Neural progenitor cell (in vitro differentiated cells): Measurements from ENCODE around the gene PRPF4. TPM values are rescaled to one million over a fixed set of nuclear protein-coding genes. Genes with fewer than 3 reads are reported as not detected.

Source experiments
- DNase-seq: peaks from one replicate; pipeline ENCODE4 v3.0.0-alpha.2; 2016; ENCODE audit warnings: low spot score
- H2AFZ ChIP-seq: fragments of 200-600 bp; sonication (generic); replicated peaks from 2 replicates; pipeline ENCODE4 v1.6.1; 2016; ENCODE audit warnings: antibody characterized with exemption
- H3F3A ChIP-seq: fragments of 200-600 bp; sonication (generic); 2 replicates; pipeline ENCODE4 v1.6.1; 2016; ENCODE audit warnings: antibody characterized with exemption, low read depth
- H3K27ac ChIP-seq: fragments of 200-600 bp; sonication (generic); 2 replicates; pipeline ENCODE4 v1.5.1; 2016; ENCODE audit warnings: mild to moderate bottlenecking
- H3K27me3 ChIP-seq: fragments of 200-600 bp; sonication (generic); 2 replicates; pipeline ENCODE4 v1.6.1; 2016; ENCODE audit warnings: mild to moderate bottlenecking, moderate library complexity
- H3K36me3 ChIP-seq: fragments of 200-600 bp; sonication (generic); 2 replicates; pipeline ENCODE4 v1.5.1; 2016
- H3K4me1 ChIP-seq: fragments of 200-600 bp; sonication (generic); 2 replicates; pipeline ENCODE4 v1.6.1; 2016; ENCODE audit warnings: mixed run types
- H3K4me2 ChIP-seq: fragments of 200-600 bp; sonication (generic); 2 replicates; pipeline ENCODE4 v1.6.1; 2016
- H3K4me3 ChIP-seq: fragments of 200-600 bp; sonication (generic); 2 replicates; pipeline ENCODE4 v1.5.1; 2016
- H3K79me2 ChIP-seq: fragments of 200-600 bp; sonication (generic); 2 replicates; pipeline ENCODE4 v1.6.1; 2016; ENCODE audit warnings: low read depth
- H3K9ac ChIP-seq: fragments of 200-600 bp; sonication (generic); 2 replicates; pipeline ENCODE4 v1.6.1; 2016
- H3K9me3 ChIP-seq: fragments of 200-600 bp; sonication (generic); 2 replicates; pipeline ENCODE4 v1.5.1; 2016; ENCODE audit warnings: low read depth
- H4K20me1 ChIP-seq: fragments of 200-600 bp; sonication (generic); 2 replicates; pipeline ENCODE4 v1.6.1; 2016; ENCODE audit warnings: low read depth
- H3K27ac Mint-ChIP-seq: 3 replicates; pipeline ENCODE4 v1.8.0; 2021; ENCODE audit warnings: mixed read lengths
- H3K27me3 Mint-ChIP-seq: 2 replicates; pipeline ENCODE4 v1.8.0; 2022; ENCODE audit warnings: low read depth, mild to moderate bottlenecking, inconsistent platforms, moderate library complexity, mixed read lengths; ENCODE audit not compliant: insufficient read depth
- H3K36me3 Mint-ChIP-seq: 3 replicates; pipeline ENCODE4 v1.8.0; 2021; ENCODE audit warnings: mixed read lengths
- H3K4me1 Mint-ChIP-seq: 3 replicates; pipeline ENCODE4 v1.8.0; 2021; ENCODE audit warnings: mixed read lengths
- H3K4me3 Mint-ChIP-seq: 3 replicates; pipeline ENCODE4 v1.8.0; 2021; ENCODE audit warnings: mild to moderate bottlenecking, moderate library complexity, mixed read lengths
- H3K9me3 Mint-ChIP-seq: 3 replicates; pipeline ENCODE4 v1.8.0; 2020; ENCODE audit warnings: mixed read lengths
- CTCF ChIP-seq: fragments of 200-600 bp; sonication (generic); IDR thresholded peaks from 2 replicates; pipeline ENCODE4 v1.5.1; 2017; ENCODE audit warnings: antibody characterized with exemption, mild to moderate bottlenecking
- EZH2 ChIP-seq: fragments of 200-600 bp; sonication (generic); IDR thresholded peaks from 2 replicates; pipeline ENCODE4 v1.6.1; 2017; ENCODE audit warnings: antibody characterized with exemption, mild to moderate bottlenecking, moderate library complexity
- EZH2phosphoT487 ChIP-seq: fragments of 200-600 bp; sonication (generic); IDR thresholded peaks from 2 replicates; pipeline ENCODE4 v1.6.1; 2017; ENCODE audit warnings: antibody characterized with exemption
- total RNA-seq: library from RNA; depleted of rRNA; stranded (reverse); fragments of >200 nt; gene quantifications from 2 replicates; pipeline ENCODE4 v1.2.3, GENCODE V29; 2015; ENCODE audit warnings: low replicate concordance

Gene PRPF4
- total RNA-seq, 1 donor from 2014 or later, result 28.2 TPM

DNA sequence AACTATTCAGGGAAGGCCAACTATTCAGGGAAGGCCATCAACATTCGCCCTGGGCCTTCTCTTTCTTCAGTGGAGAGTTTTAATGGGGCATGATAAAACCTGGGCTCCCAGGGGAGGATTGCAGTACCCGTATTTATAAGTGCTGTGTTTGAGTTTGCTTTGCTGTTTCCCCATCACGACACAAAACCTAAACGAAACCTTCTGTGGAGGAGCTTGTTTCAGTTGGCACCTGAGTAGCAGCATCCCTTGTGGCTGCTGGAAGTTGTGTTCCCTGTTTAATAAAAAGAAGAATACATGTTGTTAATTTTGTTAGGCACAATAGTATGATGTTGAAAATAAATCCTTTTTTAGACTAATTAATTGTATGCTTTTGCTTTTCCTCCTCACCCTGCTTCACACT is 56.3 kb downstream of the PRPF4 start:
- Histone ChIP-seq H3K4me1 (peaks cover 14% of the 10 kb centered on the region), H3K4me3 (no peak overlapping the region), H3K27ac (no peak overlapping the region), H3K4me2 (no peak overlapping the region), H2AFZ (no peak overlapping the region), H3K9ac (no peak overlapping the region), H3K9me3 (no peaks in the 10 kb centered on the region), H3K79me2 (no peaks in the 10 kb centered on the region), H3K27me3 (no peaks in the 10 kb centered on the region), H3K36me3 (no peaks in the 10 kb centered on the region), H3F3A (no peaks in the 10 kb centered on the region), H4K20me1 (no peaks in the 10 kb centered on the region)
- Mint-ChIP-seq H3K4me3 (no peak overlapping the region), H3K4me1 (no peaks in the 10 kb centered on the region), H3K27ac (no peak overlapping the region), H3K27me3 (peaks cover 2% of the 10 kb centered on the region), H3K36me3 (no peaks in the 10 kb centered on the region), H3K9me3 (no peaks in the 10 kb centered on the region)
- TF ChIP-seq EZH2phosphoT487 (no peak), CTCF (no peak), EZH2 (no peak)
- DNase-seq, result no peak

DNA sequence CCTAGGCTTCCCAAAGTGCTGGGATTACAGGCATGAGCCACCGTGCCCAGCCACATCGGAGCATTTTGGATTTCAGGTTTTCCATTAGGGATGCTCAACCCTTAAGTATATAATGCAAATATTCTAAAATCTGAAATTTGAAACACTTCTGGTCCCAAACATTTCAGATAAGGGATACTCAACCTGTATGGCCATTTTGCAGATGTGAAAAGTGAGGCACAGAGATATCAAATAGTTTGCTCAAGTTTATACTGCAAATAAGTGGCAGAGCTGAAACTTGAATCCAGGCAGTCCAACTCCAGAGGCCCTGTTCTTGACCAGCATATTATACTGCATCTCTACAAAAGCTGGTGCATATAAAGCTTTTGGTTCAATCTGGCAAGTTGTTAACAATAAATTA is 62.3 kb downstream of the PRPF4 start:
- Histone ChIP-seq H3K79me2 (no peaks in the 10 kb centered on the region), H3K36me3 (no peaks in the 10 kb centered on the region), H4K20me1 (no peaks in the 10 kb centered on the region), H3K4me2 (no peak overlapping the region), H3K27me3 (peaks cover 7% of the 10 kb centered on the region), H3K4me1 (peaks cover 14% of the 10 kb centered on the region), H3K9me3 (no peaks in the 10 kb centered on the region), H2AFZ (no peak overlapping the region), H3K27ac (no peak overlapping the region), H3F3A (no peaks in the 10 kb centered on the region), H3K9ac (no peak overlapping the region), H3K4me3 (no peak overlapping the region)
- peaks cover 10% of the 10 kb centered on the region for H3K4me1 Mint-ChIP-seq
- no peaks in the 10 kb centered on the region for H3K36me3 Mint-ChIP-seq
- no peak overlapping the region for H3K27ac Mint-ChIP-seq
- peak overlapping the region; percentile 70 for H3K4me3 Mint-ChIP-seq
- no peak for TF ChIP-seq CTCF
- no peak for TF ChIP-seq EZH2
- no peak for TF ChIP-seq EZH2phosphoT487
- DNase-seq, result no peak
- peaks cover 10% of the 10 kb centered on the region for H3K27me3 Mint-ChIP-seq
- no peaks in the 10 kb centered on the region for H3K9me3 Mint-ChIP-seq

- H3K36me3 Mint-ChIP-seq, result no peaks in the 10 kb centered on the region
- Histone ChIP-seq H3K9ac (no peak within 1 kb of the TSS), H3F3A (no peaks in the 10 kb centered on the region), H3K4me3 (peak within 1 kb of the TSS; percentile 67), H3K36me3 (no peaks in the 10 kb centered on the region), H3K79me2 (no peaks in the 10 kb centered on the region), H2AFZ (peak within 1 kb of the TSS; percentile 92), H3K27me3 (peaks cover 10% of the 10 kb centered on the region), H4K20me1 (no peaks in the 10 kb centered on the region), H3K9me3 (no peaks in the 10 kb centered on the region), H3K27ac (no peak within 1 kb of the TSS), H3K4me1 (peaks cover 14% of the 10 kb centered on the region), H3K4me2 (peak within 1 kb of the TSS; percentile 77)
- TF ChIP-seq EZH2 (peak; percentile 67), CTCF (no peak), EZH2phosphoT487 (peak; percentile 44)
- peak; percentile 93 for DNase-seq
- H3K27ac Mint-ChIP-seq, result peak within 1 kb of the TSS; percentile 46
- H3K4me3 Mint-ChIP-seq, result peak within 1 kb of the TSS; percentile 82
- peaks cover 13% of the 10 kb centered on the region for H3K4me1 Mint-ChIP-seq
- peaks cover 9% of the 10 kb centered on the region for H3K27me3 Mint-ChIP-seq
- no peaks in the 10 kb centered on the region for H3K9me3 Mint-ChIP-seq
Observed at GRCh38 chr9:113340011-113340699, 64.7 kb downstream of the PRPF4 start, which contains the start of gene WDR31. WDR31 (minus strand) TSS chr9:113340275; CDS start chr9:113332022, 8,253 bp downstream.
